Colon (tissue), 2 donors: ENCODE measurements around the gene LSM14A.
"Not testable (repeated sequence)": the region's sequence is repeated elsewhere in the genome, so short reads cannot be mapped to it uniquely, and the experiment has no call there.

ENCODE experiments used
- FAIRE-seq: peaks from 2 replicates; lab custom pipeline; 2012; peaks lifted over from hg19 to GRCh38; lab: Jason Lieb, UNC
- donor health status: control.
- donor health status: control.

LSM14A gene

DNA sequence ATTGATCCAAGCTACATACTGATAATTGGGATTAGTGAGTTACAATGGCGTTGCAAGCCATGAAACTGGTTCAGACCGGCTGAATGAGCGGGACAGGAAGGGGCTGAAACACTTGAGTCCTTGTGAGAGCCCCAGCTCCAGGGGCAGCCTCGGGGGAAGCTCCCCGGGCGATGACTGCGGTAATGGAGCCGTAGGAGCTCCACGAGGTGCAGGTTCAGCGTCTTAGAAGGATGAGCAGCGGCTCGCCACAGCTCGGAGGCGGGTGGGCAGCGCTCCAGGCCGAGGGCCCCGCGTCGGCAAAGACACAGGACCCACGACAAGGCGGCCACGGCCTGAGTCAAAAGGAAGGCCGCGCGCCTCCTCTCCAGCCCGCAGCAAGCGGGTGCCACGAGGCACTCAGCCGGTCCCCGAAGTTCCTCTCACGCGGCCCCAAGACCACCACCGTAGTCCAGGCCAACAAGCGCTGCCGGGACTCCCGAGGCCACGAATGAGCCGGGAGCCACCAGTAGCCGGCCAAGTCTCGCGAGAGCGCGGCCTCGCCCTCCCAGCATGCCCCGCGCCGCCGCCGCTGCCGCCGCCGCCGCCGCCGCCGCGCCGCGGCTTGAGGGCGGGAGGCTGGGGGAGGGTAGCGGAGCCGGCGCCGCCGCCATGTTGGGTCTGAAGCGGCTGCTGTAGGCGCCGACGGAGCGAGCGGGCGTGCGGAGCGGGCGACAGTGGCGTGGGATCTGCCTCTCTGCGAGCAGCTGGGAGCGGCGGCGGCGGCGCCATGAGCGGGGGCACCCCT lies at the start of gene LSM14A:
Gene LSM14A, plus strand, starts transcription at position 628 of the 784 bp plus-strand sequence. Its CDS starts 139 bp downstream, at position 767.
- FAIRE-seq: no peak

- FAIRE-seq: no peak
Measured at GRCh38 chr19:34124828-34125227, 47.5 kb upstream of the LSM14A start.

GRCh38 chr19:34126966-34127365 lies 45.3 kb upstream of the LSM14A start:
- FAIRE-seq: no peak

DNA sequence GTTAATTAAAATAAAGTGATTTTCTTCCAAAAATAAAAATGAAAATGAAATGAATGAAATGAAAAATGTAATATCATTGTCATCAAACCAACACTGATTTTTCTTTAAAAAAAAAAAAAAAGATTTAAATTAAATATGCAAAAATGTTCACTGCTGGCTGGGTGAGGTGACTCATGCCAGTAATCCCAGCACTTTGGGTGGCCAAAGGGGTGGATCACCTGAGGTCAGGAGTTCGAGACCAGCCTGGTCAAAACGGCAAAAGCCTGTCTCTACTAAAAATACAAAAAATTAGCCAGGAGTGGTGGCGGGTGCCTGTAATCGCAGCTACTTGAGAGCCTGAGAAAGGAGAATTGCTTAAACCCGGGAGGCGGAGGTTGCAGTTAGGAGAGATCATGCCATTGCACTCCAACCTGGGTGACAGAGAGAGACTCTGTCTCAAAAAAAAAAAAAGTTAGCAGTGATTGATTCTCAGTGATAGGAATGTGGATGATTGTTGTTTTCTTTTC lies 44.6 kb upstream of the LSM14A start:
- FAIRE-seq: no peak

GRCh38 chr19:34128558-34129250 lies 43.6 kb upstream of the LSM14A start:
- FAIRE-seq: no peak

DNA sequence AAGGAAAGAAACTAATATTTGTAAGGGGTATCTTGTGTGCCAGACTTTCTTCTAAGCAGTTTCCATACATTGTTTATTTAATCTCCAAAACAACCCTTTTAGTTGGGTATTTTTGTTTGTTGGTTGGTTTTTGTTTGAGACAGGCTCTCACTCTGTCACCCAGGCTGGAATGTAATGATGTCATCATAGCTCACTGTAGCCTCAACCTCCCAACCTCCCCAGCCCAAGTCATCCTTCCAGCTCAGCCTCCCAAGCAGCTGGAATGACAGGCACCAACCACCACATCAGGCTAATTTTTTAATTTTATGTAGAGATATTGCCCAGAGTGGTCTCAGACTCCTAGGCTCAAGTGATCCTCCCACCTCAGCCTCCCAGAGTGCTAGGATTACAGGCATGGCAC lies 41.2 kb upstream of the LSM14A start:
- no peak for FAIRE-seq

- FAIRE-seq: not testable (repeated sequence)
Measured at GRCh38 chr19:34132145-34132544, 40.2 kb upstream of the LSM14A start.

DNA sequence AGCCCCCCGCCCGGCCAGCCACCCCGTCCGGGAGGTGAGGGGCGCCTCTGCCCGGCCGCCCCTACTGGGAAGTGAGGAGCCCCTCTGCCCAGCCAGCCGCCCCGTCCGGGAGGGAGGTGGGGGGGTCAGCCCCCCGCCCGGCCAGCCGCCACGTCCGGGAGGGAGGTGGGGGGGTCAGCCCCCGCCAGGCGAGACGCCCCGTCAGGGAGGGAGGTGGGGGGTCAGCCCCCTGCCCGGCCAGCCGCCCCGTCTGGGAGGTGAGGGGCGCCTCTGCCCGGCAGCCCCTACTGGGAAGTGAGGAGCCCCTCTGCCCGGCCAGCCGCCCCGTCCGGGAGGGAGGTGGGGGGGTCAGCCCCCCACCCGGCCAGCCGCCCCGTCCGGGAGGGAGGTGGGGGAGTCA lies 39.6 kb upstream of the LSM14A start:
- FAIRE-seq: not testable (repeated sequence)

- no peak for FAIRE-seq
Measured at GRCh38 chr19:34134190-34135053, 37.9 kb upstream of the LSM14A start.

DNA sequence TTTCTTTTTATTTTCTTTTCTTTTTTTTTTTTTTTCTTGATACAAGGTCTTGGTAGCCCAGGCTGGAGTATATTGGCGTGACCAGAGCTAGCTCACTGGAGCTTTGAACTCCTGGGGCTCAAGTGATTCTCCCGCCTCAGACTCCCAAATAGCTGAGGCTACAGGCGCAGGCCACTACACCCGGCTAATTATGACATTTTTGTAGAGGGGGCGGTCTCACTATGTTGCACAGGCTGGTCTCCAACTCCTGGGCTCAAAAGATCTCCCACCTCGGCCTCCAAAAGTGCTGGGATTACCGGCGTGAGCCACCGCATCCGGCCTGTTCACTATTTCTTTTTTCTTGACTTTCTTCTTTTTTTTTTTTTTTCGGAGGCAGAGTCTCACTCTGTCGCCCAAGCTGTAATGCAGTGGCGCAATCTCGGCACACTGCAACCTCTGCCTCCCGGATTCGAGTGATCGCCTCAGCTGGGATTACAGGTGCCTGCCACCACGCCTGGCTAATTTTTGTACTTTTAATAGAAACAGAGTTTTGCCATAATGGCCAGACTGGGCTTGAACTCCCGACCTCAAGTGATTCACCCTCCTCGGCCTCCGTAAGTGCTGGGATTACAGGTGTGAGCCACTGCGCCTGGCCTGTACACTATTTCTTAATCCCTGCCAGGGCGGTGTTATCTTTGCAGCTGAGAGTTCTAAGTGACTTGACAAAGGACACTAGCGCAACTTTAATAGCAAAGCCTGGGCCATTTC lies 37.1 kb upstream of the LSM14A start:
- no peak for FAIRE-seq

DNA sequence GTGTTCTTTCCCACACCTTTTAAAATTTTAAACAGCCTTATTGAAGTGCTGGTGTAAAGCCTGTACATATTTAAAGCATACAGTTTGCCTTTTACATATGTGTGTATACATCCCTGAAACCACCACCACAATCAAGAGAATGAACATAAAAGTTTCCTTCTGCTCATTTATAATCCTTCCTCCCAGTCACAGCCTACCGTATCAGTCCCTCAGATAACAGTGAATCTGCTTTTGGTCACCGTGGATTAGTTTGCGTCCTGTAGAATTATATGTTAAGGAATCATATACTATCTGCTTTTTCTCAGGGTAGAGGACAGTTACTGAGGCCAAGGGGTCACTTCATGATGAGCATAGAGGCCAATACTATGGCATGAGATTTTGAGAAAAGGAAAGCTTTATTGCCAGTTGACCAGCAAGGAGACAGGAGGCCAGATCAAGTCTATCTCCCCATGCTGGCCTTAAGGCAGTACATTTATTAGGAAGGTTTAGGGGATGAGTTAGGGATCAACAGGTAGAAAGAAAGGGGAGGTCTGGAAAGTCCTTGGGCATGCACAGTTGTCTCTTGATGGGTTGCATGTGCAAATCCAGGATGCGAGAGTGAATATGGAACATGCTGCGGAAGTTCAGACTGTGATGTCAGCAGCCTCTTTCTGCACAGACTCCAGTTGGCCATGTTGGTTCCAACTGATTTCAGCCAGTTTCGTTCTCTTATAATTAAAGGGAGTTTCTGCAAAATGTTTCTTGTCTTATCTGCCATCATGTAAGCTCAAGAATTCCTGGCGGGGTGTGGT lies 36.3 kb upstream of the LSM14A start:
- FAIRE-seq: no peak

- no peak for FAIRE-seq
Measured at GRCh38 chr19:34141025-34141424, 31.3 kb upstream of the LSM14A start.

DNA sequence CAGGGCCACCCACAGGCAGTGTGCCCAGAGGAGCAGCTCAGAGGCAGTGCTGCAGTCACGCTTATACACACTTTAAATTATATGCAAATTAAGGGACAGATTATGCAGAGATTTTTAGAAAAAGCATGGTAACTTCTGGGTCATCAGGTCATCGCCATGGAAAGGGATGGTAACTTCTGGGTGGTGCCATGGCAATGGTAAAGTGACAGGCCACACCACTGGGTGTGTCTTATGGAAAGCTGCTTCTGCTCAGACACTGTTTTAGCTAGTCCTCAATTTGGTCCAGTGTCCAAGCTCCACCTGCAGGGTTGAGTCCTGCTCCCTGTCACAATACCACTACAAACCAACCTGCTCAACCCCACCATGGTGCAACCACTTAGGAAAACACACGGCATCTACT lies 29.9 kb upstream of the LSM14A start:
- no peak for FAIRE-seq

DNA sequence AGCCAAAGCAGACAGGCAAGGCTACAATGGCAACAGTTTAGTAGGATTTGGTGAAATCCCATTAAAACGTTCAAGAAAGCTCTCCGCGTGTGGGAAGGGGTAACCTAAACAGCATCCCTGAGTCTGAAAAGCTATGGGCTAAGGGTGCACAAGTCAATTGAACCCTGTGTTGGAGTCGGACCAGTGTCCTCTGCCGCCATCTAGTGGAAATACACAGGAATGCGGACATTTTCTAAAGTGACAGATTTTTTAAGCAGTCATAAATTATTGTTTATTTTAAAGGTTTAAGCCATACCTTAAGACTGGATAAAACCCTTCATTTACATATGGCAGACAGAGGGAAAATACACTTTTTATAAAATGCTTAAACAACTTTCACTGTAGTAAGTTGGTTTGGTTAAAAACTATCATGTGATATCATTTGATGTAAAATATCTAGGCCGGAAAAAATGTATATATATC lies 26.5 kb upstream of the LSM14A start:
- no peak for FAIRE-seq

DNA sequence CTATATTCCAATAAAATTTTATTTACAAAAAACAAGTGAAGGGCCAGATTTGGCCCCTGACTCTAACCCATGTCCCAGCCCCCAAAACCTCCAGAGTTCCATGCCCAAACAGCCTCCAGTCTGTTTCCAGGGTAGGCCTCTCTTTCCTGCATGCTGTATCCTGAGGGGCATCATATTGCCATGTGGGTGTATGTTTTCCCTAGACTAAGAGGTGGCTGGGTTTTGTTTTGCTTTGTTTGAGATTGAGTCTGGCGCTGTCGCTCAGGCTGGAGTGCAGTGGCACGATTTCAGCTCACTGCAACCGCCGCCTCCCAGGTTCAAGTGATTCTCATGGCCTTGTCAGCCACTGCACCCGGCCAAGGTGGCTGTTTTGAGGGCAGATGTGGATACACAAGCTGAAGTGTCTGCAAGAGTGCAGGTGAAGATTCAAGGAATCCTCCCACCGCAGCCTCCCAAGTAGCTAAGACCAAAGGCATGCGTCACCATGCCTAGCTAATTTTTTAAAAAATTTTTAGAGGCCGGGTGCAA lies 23.6 kb upstream of the LSM14A start:
- FAIRE-seq: no peak

DNA sequence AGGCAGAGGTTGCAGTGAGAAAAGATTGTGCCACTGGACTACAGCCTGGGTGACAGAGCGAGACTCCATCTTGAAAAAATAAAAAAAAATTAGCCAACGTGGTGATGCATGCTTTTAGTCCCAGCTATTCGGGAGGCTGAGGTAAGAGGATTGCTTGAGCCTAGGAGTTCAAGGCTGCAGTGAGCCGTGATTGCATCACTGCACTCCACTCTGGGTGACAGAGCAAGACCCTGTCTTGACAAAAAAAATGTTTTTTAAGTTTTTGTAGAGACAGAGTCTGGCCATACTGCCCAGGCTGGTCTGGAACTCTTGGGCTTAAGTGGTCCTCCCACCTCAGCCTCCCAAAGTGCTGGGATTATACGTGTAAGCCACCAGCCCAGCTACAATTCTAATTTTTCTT lies 22.4 kb upstream of the LSM14A start:
- no peak for FAIRE-seq

- FAIRE-seq: no peak
Measured at GRCh38 chr19:34150558-34150957, 21.7 kb upstream of the LSM14A start.

DNA sequence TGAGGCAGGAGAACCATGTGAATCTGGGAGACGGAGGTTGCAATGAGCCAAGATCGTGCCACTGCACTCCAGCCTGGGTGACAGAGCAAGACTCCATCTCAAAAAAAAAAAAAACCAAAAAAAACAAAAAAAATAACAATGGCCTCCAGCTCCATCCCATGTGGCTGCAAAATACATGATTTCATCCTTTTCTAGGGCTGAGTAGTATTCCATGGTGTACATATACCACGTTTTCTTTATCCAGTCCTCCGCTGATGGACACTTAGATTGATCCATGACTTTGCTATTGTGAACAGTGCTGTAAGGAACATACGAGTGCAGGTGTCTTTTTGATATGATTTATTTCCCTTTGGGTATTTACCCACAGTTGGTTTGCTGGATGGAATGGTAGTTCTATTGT lies 20.9 kb upstream of the LSM14A start:
- FAIRE-seq: no peak

GRCh38 chr19:34154401-34154800 lies 17.9 kb upstream of the LSM14A start:
- FAIRE-seq: no peak

- FAIRE-seq: no peak
Measured at GRCh38 chr19:34155686-34156085, 16.6 kb upstream of the LSM14A start.

DNA sequence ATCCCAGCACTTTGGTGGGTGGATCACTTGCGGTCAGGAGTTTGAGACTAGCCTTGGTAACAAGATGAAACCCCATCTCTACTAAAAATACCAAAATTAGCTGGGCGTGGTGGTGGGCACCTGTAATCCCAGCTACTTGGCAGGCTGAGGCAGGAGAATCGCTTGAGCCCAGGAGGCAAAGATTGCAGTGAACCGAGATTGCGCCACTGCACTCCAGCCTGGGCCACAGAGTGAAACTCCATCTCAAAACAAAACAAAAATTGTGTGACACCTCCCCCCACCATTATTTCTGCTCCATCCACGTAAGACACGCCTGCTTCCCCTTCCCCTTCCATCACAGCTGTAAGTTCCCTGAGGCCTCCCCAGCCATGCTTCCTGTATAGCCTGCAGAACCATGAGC lies 13.3 kb upstream of the LSM14A start:
- not testable (repeated sequence) for FAIRE-seq
